Upper lobe of left lung (tissue), 4 donors: ENCODE data around the gene EFNB2.

ENCODE experiments used
- POLR2A ChIP-seq, 4 donors: fragments of 450-650 bp; IDR thresholded peaks; one replicate each; pipeline ENCODE4 v1.5.1; 2016 to 2017; ENCODE audit warnings: antibody characterized with exemption in 4 of 4, mild to moderate bottlenecking in 2 of 4
- TF ChIP-seq, protein P1 (sequence below), 6 experiments: fragments of 450-650 bp in 4 of 6; fragments of 200-600 bp in 2 of 6; sonication (generic) in 2 of 6; IDR thresholded peaks; one replicate each; pipeline ENCODE4 v1.5.1; 2016 to 2019; ENCODE audit warnings: antibody characterized with exemption in 6 of 6

DNA sequence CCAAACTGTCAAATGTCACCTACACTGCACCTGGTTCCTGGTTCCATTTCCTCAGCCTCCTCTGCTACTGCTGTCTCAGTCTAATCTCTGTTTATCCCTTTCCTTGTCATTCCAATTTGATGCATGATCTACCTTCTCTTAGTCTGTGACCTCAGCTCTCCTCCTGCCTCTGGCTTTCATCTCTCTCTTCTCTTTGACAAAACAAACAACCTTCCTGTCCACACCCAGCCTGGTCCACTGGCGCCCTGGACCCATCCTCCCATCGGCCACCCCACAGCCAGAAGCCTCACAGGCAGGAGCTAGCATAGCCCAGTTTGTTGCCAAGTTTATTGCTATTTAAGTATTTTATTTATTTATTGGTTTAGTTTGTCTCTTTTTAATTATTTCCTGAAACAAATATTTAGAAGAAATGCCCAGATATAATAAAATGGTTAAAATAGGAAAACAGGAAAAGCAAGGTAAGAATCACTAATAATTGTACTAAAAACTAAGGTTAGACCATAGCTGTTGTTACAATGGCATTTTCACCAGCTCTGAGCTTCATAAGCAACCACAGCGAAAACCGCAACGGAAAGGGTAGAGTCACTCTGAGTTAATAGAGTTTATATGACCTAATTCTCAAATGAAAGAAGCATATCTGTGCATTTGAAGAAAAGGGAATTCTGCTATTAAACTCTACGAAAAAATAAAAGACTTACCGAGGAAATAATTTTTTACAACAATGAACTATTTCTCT is 68.6 kb downstream of the EFNB2 start:
- TF ChIP-seq, protein P1, sequence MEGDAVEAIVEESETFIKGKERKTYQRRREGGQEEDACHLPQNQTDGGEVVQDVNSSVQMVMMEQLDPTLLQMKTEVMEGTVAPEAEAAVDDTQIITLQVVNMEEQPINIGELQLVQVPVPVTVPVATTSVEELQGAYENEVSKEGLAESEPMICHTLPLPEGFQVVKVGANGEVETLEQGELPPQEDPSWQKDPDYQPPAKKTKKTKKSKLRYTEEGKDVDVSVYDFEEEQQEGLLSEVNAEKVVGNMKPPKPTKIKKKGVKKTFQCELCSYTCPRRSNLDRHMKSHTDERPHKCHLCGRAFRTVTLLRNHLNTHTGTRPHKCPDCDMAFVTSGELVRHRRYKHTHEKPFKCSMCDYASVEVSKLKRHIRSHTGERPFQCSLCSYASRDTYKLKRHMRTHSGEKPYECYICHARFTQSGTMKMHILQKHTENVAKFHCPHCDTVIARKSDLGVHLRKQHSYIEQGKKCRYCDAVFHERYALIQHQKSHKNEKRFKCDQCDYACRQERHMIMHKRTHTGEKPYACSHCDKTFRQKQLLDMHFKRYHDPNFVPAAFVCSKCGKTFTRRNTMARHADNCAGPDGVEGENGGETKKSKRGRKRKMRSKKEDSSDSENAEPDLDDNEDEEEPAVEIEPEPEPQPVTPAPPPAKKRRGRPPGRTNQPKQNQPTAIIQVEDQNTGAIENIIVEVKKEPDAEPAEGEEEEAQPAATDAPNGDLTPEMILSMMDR (IDR thresholded peaks at IDR 0.05): no peak
- no peak for TF ChIP-seq POLR2A (IDR thresholded peaks at IDR 0.05)
